K562 (cell line): ENCODE measurements around the gene SH3BGRL3. TPM values are rescaled to one million over a fixed set of nuclear protein-coding genes. Genes with fewer than 3 reads are reported as not detected.
A peak's percentile ranks its signal among the peaks of the same experiment; 100 is the strongest.

ENCODE experiments used
- ARHGAP35 ChIP-seq: fragments of 450-650 bp; IDR thresholded peaks from 2 replicates; pipeline ENCODE4 v1.6.1; 2018; ENCODE audit not compliant: partially characterized antibody
- CBX5 ChIP-seq: IDR thresholded peaks from 2 replicates; pipeline ENCODE4 v1.6.1; 2014; ENCODE audit warnings: low read depth, borderline replicate concordance
- CSDE1 ChIP-seq, 2 experiments: fragments of 450-650 bp; IDR thresholded peaks; 2 replicates each; pipeline ENCODE4 v1.6.1; 2016; ENCODE audit warnings: mild to moderate bottlenecking in 1 of 2
- GABPB2 ChIP-seq: fragments of 250-450 bp; sonication (Bioruptor Pico); conservative IDR thresholded peaks from 2 replicates; pipeline ENCODE4 v1.5.1; 2021; ENCODE audit warnings: mild to moderate bottlenecking
- NFE2L1 ChIP-seq: fragments of 450-650 bp; IDR thresholded peaks from 2 replicates; pipeline ENCODE4 v1.6.1; 2016; ENCODE audit warnings: missing genetic modification characterization, low read depth, mild to moderate bottlenecking, missing compliant biosample characterization, moderate library complexity, borderline replicate concordance
- NR2C2 ChIP-seq, 2 experiments: fragments of 200-800 bp in 1 of 2; sonication (Bioruptor generic) in 1 of 2; sonication (generic) in 1 of 2; formaldehyde crosslinking in 1 of 2; IDR thresholded peaks; 2 replicates each; pipeline versions ENCODE4 v1.6.1 to v1.8.0; 2016 to 2022; ENCODE audit warnings: mild to moderate bottlenecking in 1 of 2, missing compliant biosample characterization in 1 of 2, missing genetic modification characterization in 1 of 2, missing genetic modification reagents in 1 of 2
- STAT5A ChIP-seq: IDR thresholded peaks from 2 replicates; pipeline ENCODE4 v1.6.1; 2012; ENCODE audit warnings: low read length, inconsistent platforms, borderline replicate concordance
- TAL1 ChIP-seq: fragments of 450-650 bp; IDR thresholded peaks from 2 replicates; pipeline ENCODE4 v1.6.1; 2016; ENCODE audit warnings: mild to moderate bottlenecking
- TBL1XR1 ChIP-seq, 2 experiments: IDR thresholded peaks; 2 replicates each; pipeline ENCODE4 v1.6.1; 2012; ENCODE audit warnings: improper control_type of control experiment in 2 of 2, low read length in 2 of 2, mild to moderate bottlenecking in 1 of 2
- ZNF764 ChIP-seq: fragments of 250-450 bp; sonication (Bioruptor Pico); IDR thresholded peaks from 2 replicates; pipeline ENCODE4 v1.4.0; 2020; ENCODE audit warnings: low read depth, mild to moderate bottlenecking, moderate library complexity
- polyA plus RNA-seq, 8 experiments: library from polyadenylated mRNA; depleted of rRNA in 4 of 8; stranded (reverse) in 5 of 8; unstranded in 3 of 8; fragments of >200 nt; fragmentation: Nextera tagmentation in 2 of 8; fragmentation: Illumina TruSeq in 1 of 8; extraction: Ambion mirVana in 2 of 8; extraction: Trizol in 1 of 8; gene quantifications; 2 replicates each; pipeline versions ENCODE4 v1.2.1 to v1.2.3, GENCODE V29; 2011 to 2014; ENCODE audit warnings: inconsistent platforms in 1 of 8, missing spikeins in 1 of 8
- total RNA-seq, 7 experiments: library from RNA; depleted of rRNA in 6 of 7; stranded (reverse); fragments of >200 nt in 6 of 7; fragmentation: Illumina TruSeq in 2 of 7; extraction: Trizol in 2 of 7; gene quantifications; 2 replicates each; pipeline versions ENCODE4 v1.2.1 to v1.2.3, GENCODE V29; 2011 to 2021; ENCODE audit warnings: low replicate concordance in 1 of 7
- TF ChIP-seq, protein P1 (sequence below): fragments of 450-650 bp; formaldehyde crosslinking; IDR thresholded peaks from 2 replicates; pipeline ENCODE4 v1.4.0; 2020; ENCODE audit warnings: mild to moderate bottlenecking, moderate library complexity
- TF ChIP-seq, protein P2 (sequence below): fragments of 250-450 bp; sonication (Bioruptor Pico); IDR thresholded peaks from 2 replicates; pipeline ENCODE4 v1.5.1; 2021; ENCODE audit warnings: mild to moderate bottlenecking
- TF ChIP-seq, protein P3 (sequence below): fragments of 250-450 bp; sonication (Bioruptor Pico); IDR thresholded peaks from 2 replicates; pipeline ENCODE4 v1.5.0; 2020; ENCODE audit warnings: mild to moderate bottlenecking, borderline replicate concordance
- TF ChIP-seq, protein P4 (sequence below): fragments of 250-450 bp; sonication (Bioruptor Pico); IDR thresholded peaks from 2 replicates; pipeline ENCODE4 v1.6.1; 2021; ENCODE audit warnings: mild to moderate bottlenecking
- TF ChIP-seq, protein P5 (sequence below), 2 experiments: fragments of 450-650 bp in 1 of 2; sonication (generic) in 1 of 2; formaldehyde crosslinking; conservative IDR thresholded peaks; 2 replicates each; pipeline versions ENCODE4 v1.4.0 to v1.8.1; 2020 to 2022; ENCODE audit warnings: mild to moderate bottlenecking in 1 of 2, missing genetic modification reagents in 1 of 2
- TF ChIP-seq, protein P6 (sequence below), 2 experiments: fragments of 450-650 bp in 1 of 2; sonication (generic) in 1 of 2; formaldehyde crosslinking in 1 of 2; IDR thresholded peaks in 1 of 2; conservative IDR thresholded peaks in 1 of 2; 2 replicates each; pipeline versions ENCODE4 v1.6.1 to v1.8.1; 2016 to 2023; ENCODE audit warnings: mild to moderate bottlenecking in 2 of 2, moderate library complexity in 2 of 2, inconsistent platforms in 1 of 2, missing genetic modification reagents in 1 of 2
- TF ChIP-seq, protein P7 (sequence below): fragments of 450-650 bp; formaldehyde crosslinking; IDR thresholded peaks from 2 replicates; pipeline ENCODE4 v1.4.0; 2022; ENCODE audit warnings: missing genetic modification characterization

The SH3BGRL3 gene
- total and polyA plus RNA-seq, 9 of the 15 experiments (the other 6 are each of a cell fraction or from before 2014, with no cell fraction given), result 30.3 to 140 (median 54.2) TPM

DNA sequence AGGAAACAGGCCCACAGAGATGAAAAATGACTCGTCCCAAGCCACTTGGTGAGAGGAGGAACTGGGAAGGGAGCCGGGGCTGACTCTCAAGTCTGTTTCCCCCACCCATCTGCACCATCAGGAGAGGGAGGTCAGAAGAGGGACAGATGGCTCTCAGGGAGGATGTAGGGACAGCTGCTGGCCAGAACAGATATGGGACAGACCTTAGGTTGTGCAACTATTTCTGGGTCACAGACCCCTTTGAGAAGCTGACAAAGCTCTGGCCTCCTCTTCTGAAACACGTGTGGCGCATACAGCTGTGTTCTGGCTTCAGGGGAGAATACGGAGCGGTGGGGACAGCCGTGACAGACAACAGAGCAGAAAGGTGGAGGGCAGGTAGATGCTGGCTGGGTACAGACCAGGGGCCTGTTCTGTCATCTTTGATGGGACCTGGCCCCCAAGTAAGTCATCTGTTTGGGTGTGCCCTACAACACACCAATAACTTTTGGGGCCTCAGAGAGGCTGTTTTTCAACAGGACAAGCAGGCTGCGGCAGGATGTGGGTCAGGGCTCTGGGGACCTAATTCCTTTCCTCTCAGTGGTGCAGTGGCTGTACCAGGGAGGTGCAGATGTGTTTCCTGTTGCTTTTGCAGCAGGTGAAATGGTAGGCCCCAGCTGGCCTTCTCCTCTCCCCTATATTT, 7.3 kb downstream of the SH3BGRL3 start (continued):
- TF ChIP-seq, protein P1, sequence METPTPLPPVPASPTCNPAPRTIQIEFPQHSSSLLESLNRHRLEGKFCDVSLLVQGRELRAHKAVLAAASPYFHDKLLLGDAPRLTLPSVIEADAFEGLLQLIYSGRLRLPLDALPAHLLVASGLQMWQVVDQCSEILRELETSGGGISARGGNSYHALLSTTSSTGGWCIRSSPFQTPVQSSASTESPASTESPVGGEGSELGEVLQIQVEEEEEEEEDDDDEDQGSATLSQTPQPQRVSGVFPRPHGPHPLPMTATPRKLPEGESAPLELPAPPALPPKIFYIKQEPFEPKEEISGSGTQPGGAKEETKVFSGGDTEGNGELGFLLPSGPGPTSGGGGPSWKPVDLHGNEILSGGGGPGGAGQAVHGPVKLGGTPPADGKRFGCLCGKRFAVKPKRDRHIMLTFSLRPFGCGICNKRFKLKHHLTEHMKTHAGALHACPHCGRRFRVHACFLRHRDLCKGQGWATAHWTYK (CRISPR knock-in tag), result no peak; the same call in 1 of the 2 replicates
- TF ChIP-seq ZNF764 (CRISPR knock-in tag), result no peak
- TF ChIP-seq, protein P2, sequence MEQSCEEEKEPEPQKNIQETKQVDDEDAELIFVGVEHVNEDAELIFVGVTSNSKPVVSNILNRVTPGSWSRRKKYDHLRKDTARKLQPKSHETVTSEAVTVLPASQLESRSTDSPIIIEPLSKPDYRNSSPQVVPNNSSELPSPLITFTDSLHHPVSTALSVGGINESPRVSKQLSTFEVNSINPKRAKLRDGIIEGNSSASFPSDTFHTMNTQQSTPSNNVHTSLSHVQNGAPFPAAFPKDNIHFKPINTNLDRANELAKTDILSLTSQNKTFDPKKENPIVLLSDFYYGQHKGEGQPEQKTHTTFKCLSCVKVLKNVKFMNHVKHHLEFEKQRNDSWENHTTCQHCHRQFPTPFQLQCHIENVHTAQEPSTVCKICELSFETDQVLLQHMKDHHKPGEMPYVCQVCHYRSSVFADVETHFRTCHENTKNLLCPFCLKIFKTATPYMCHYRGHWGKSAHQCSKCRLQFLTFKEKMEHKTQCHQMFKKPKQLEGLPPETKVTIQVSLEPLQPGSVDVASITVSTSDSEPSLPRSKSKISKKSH, result no peak
- TF ChIP-seq, protein P3, sequence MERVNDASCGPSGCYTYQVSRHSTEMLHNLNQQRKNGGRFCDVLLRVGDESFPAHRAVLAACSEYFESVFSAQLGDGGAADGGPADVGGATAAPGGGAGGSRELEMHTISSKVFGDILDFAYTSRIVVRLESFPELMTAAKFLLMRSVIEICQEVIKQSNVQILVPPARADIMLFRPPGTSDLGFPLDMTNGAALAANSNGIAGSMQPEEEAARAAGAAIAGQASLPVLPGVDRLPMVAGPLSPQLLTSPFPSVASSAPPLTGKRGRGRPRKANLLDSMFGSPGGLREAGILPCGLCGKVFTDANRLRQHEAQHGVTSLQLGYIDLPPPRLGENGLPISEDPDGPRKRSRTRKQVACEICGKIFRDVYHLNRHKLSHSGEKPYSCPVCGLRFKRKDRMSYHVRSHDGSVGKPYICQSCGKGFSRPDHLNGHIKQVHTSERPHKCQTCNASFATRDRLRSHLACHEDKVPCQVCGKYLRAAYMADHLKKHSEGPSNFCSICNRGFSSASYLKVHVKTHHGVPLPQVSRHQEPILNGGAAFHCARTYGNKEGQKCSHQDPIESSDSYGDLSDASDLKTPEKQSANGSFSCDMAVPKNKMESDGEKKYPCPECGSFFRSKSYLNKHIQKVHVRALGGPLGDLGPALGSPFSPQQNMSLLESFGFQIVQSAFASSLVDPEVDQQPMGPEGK (CRISPR knock-in tag), result no peak
- TF ChIP-seq, protein P4, sequence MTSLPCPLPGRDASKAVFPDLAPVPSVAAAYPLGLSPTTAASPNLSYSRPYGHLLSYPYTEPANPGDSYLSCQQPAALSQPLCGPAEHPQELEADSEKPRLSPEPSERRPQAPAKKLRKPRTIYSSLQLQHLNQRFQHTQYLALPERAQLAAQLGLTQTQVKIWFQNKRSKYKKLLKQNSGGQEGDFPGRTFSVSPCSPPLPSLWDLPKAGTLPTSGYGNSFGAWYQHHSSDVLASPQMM, result no peak
- TF ChIP-seq, protein P5, sequence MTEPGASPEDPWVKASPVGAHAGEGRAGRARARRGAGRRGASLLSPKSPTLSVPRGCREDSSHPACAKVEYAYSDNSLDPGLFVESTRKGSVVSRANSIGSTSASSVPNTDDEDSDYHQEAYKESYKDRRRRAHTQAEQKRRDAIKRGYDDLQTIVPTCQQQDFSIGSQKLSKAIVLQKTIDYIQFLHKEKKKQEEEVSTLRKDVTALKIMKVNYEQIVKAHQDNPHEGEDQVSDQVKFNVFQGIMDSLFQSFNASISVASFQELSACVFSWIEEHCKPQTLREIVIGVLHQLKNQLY (CRISPR knock-in tag; conservative IDR thresholded peaks at IDR 0.05), result no peak
- TF ChIP-seq NR2C2 (CRISPR knock-in tag; IDR thresholded peaks at IDR 0.05), result peak; percentile 69; the same call in 1 of the 2 replicates
- peak; percentile 76 for TF ChIP-seq NR2C2 (tag; IDR thresholded peaks at IDR 0.05)
- TF ChIP-seq, protein P6, sequence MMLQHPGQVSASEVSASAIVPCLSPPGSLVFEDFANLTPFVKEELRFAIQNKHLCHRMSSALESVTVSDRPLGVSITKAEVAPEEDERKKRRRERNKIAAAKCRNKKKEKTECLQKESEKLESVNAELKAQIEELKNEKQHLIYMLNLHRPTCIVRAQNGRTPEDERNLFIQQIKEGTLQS (IDR thresholded peaks at IDR 0.05), result peak; percentile 79
- TF ChIP-seq, protein P6 (CRISPR knock-in tag; conservative IDR thresholded peaks at IDR 0.05), result 0 out of 2 replicates have a peak, but pooled peaks have one; percentile 20
- TF ChIP-seq, protein P7, sequence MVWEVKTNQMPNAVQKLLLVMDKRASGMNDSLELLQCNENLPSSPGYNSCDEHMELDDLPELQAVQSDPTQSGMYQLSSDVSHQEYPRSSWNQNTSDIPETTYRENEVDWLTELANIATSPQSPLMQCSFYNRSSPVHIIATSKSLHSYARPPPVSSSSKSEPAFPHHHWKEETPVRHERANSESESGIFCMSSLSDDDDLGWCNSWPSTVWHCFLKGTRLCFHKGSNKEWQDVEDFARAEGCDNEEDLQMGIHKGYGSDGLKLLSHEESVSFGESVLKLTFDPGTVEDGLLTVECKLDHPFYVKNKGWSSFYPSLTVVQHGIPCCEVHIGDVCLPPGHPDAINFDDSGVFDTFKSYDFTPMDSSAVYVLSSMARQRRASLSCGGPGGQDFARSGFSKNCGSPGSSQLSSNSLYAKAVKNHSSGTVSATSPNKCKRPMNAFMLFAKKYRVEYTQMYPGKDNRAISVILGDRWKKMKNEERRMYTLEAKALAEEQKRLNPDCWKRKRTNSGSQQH, result no peak
- peak; percentile 93 for TF ChIP-seq STAT5A
- TF ChIP-seq CSDE1 (IDR thresholded peaks at IDR 0.05), result no peak
- TF ChIP-seq NFE2L1 (tag), result no peak
- no peak for TF ChIP-seq GABPB2 (CRISPR knock-in tag)
- TF ChIP-seq TBL1XR1 (IDR thresholded peaks at IDR 0.05; ENCODE audit: low read length in 2 of 2), result peak; percentile 57 to 96; a peak in 2 of 4 replicates
- TF ChIP-seq CBX5, result no peak
- peak; percentile 96 for TF ChIP-seq TAL1
- no peak for TF ChIP-seq ARHGAP35
